ENCODE results near the gene SYNGR1.

GRCh38 chr22:39416319-39416718 is 66.5 kb downstream of the SYNGR1 start:
- TF ChIP-seq CTCF (conservative IDR thresholded peaks at IDR 0.05; ENCODE audit: low read depth in 2 of 2), result no peak
- no peak for TF ChIP-seq NANOG (IDR thresholded peaks at IDR 0.05; ENCODE audit: borderline replicate concordance)
- no peak for TF ChIP-seq ZNF331 (CRISPR knock-in tag; IDR thresholded peaks at IDR 0.05; ENCODE audit: low read depth)
- TF ChIP-seq EZH2phosphoT487 (IDR thresholded peaks at IDR 0.05; ENCODE audit: unreplicated experiment), result no peak
- no peak for TF ChIP-seq REST (IDR thresholded peaks at IDR 0.05; ENCODE audit: unreplicated experiment)
- no peak for TF ChIP-seq POLR2AphosphoS5 (IDR thresholded peaks at IDR 0.05; ENCODE audit: low read depth)
- TF ChIP-seq CREB1 (CRISPR knock-in tag; IDR thresholded peaks at IDR 0.05; ENCODE audit: low read depth), result no peak
- no peak for TF ChIP-seq EZH2 (IDR thresholded peaks at IDR 0.05; ENCODE audit: low read depth, unreplicated experiment)
- no peak for TF ChIP-seq ZNF114 (CRISPR knock-in tag; IDR thresholded peaks at IDR 0.05)
